Uterus (tissue), 4 donors: Measurements from ENCODE around the gene CHMP5. TPM values are rescaled to one million over a fixed set of nuclear protein-coding genes. Genes with fewer than 3 reads are reported as not detected.
A peak's percentile ranks its signal among the peaks of the same experiment; 100 is the strongest.

Source experiments
- DNase-seq, 2 donors: peaks; one replicate each; pipeline ENCODE4 v3.0.0-alpha.2; 2019 to 2020
- H3K27ac ChIP-seq, 2 donors: fragments of 200-600 bp; sonication (generic); 1 replicate in 1 of 2; 2 replicates in 1 of 2; pipeline ENCODE4 v1.5.1; 2016 to 2018
- H3K27me3 ChIP-seq, 2 donors: fragments of 200-600 bp; sonication (generic); one replicate each; pipeline ENCODE4 v1.5.1; 2018 to 2019; ENCODE audit warnings: control low read depth in 1 of 2
- H3K36me3 ChIP-seq, 2 donors: fragments of 200-600 bp; sonication (generic); one replicate each; pipeline ENCODE4 v1.5.1; 2019; ENCODE audit warnings: control low read depth in 1 of 2
- H3K4me1 ChIP-seq, 2 donors: fragments of 200-600 bp; sonication (generic); one replicate each; pipeline ENCODE4 v1.5.1; 2018 to 2019; ENCODE audit warnings: control low read depth in 1 of 2
- H3K4me3 ChIP-seq, 2 donors: fragments of 200-600 bp; sonication (generic); 1 replicate in 1 of 2; 2 replicates in 1 of 2; pipeline ENCODE4 v1.5.1; 2018 to 2019; ENCODE audit warnings: mild to moderate bottlenecking in 1 of 2
- H3K9me3 ChIP-seq, 2 donors: fragments of 200-600 bp; sonication (generic); one replicate each; pipeline ENCODE4 v1.5.1; 2019; ENCODE audit warnings: control low read depth in 1 of 2
- POLR2A ChIP-seq, 2 donors: fragments of 450-650 bp; IDR thresholded peaks; one replicate each; pipeline ENCODE4 v1.6.1; 2016; ENCODE audit warnings: antibody characterized with exemption in 2 of 2, mild to moderate bottlenecking in 1 of 2, moderate library complexity in 1 of 2
- intact Hi-C: fragments of 100-400 bp; cut with DNase I; formaldehyde crosslinking; loops from one replicate; pipeline ENCODE4 v1.15.1; 2023; ENCODE audit warnings: low total_unique reads
- total RNA-seq, 4 donors: library from RNA; depleted of rRNA in 3 of 4; stranded (reverse); fragments of >200 nt in 3 of 4; gene quantifications; one replicate each; pipeline versions ENCODE4 v1.1.0 to v1.2.4, GENCODE V29; 2014 to 2023
- TF ChIP-seq, protein P1 (sequence below), 4 experiments: fragments of 200-600 bp in 2 of 4; fragments of 450-650 bp in 2 of 4; sonication (generic) in 2 of 4; IDR thresholded peaks; one replicate each; pipeline ENCODE4 v1.5.1; 2016 to 2019; ENCODE audit warnings: antibody characterized with exemption in 4 of 4, mild to moderate bottlenecking in 2 of 4, moderate library complexity in 1 of 4
- donor health status: DM: yes; HTN: yes; CAD: no.

The CHMP5 gene
- total RNA-seq = 10 to 100 TPM; 53.5 to 91.7 (median 61.7) TPM

- H3K27ac ChIP-seq = peak within 1 kb of the TSS; percentile 91
- H3K4me1 ChIP-seq = peaks cover 9 to 13% of the 10 kb centered on the region in 2 donors
- peak within 1 kb of the TSS; percentile 87 to 99 for H3K4me3 ChIP-seq
- no peaks in the 10 kb centered on the region for H3K9me3 ChIP-seq
- intact Hi-C loops = no loop called here
- H3K36me3 ChIP-seq = no peaks in the 10 kb centered on the region
- DNase-seq = peak; percentile 100
- TF ChIP-seq POLR2A (IDR thresholded peaks at IDR 0.05) = peak; percentile 73 to 84
- TF ChIP-seq, protein P1, sequence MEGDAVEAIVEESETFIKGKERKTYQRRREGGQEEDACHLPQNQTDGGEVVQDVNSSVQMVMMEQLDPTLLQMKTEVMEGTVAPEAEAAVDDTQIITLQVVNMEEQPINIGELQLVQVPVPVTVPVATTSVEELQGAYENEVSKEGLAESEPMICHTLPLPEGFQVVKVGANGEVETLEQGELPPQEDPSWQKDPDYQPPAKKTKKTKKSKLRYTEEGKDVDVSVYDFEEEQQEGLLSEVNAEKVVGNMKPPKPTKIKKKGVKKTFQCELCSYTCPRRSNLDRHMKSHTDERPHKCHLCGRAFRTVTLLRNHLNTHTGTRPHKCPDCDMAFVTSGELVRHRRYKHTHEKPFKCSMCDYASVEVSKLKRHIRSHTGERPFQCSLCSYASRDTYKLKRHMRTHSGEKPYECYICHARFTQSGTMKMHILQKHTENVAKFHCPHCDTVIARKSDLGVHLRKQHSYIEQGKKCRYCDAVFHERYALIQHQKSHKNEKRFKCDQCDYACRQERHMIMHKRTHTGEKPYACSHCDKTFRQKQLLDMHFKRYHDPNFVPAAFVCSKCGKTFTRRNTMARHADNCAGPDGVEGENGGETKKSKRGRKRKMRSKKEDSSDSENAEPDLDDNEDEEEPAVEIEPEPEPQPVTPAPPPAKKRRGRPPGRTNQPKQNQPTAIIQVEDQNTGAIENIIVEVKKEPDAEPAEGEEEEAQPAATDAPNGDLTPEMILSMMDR (IDR thresholded peaks at IDR 0.05) = peak; percentile 33 to 48 (median 35)
- no peaks in the 10 kb centered on the region for H3K27me3 ChIP-seq
These were observed at the start of gene CHMP5, which contains the start of gene BAG1 for GRCh38 chr9:33264473-33265177. TSS of gene CHMP5 (plus strand) at chr9:33265049. CDS start at chr9:33265079, 30 bp downstream. TSS of gene BAG1 (minus strand) at chr9:33264708.

DNA sequence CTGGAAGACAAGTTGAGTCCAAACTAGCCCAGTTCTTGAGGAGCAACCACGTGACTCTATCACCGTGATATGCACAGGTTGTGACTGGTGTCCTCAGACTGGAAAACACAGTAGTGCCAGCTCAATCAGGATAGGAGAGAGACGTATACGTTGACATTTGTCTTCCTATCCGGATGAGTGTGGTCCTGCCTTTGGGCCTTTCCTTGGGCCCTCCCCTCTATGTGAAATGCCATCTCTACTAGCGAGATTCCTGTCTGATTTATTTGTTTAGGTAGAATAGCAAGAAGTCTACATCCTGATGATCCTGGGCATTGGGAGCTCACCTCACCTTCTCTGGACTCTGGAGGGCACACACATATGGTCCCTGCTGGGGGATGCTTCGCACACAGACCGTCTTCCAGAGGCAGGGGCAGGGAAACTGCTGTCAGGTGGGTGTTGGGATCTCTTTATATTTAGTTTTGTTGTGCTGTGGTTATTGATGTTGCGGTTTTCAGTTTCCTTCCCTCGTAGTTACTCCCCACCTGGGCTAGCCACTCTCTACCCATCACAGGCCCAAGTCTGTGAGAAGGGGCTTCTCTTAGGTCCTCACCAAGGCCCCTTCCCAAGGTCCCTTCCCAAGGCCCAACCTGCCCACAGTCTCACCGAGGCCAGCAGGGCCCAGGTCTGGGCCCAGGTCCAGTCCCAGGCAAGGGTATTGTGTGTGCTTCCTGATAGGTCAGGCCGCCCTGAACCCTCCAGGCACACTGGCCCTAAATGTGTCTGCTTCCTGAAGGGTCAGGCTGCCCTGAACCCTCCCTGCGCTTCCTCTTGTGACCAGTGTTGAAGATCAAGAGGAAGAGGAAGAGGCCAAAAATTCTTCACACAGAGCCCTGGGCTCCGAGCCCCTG is 43.9 kb upstream of the CHMP5 start:
- Histone ChIP-seq H3K36me3 (no peaks in the 10 kb centered on the region), H3K4me1 (peaks cover 0 to 5% of the 10 kb centered on the region in 2 donors), H3K9me3 (no peaks in the 10 kb centered on the region), H3K27me3 (no peaks in the 10 kb centered on the region), H3K4me3 (no peak overlapping the region), H3K27ac (no peak overlapping the region)
- no peak for DNase-seq
- no peak for TF ChIP-seq POLR2A (IDR thresholded peaks at IDR 0.05)
- TF ChIP-seq, protein P1 (IDR thresholded peaks at IDR 0.05) = peak in 1 of 4 experiments; percentile 9
- intact Hi-C loops = loop anchor here (5.0 kb wide), 1 partner anchor 139 kb away; no protein-coding TSS in a partner anchor

- no peaks in the 10 kb centered on the region for H3K9me3 ChIP-seq
- DNase-seq = no peak
- no peaks in the 10 kb centered on the region for H3K36me3 ChIP-seq
These were observed 43.3 kb upstream of the CHMP5 start for GRCh38 chr9:33221568-33221884.

GRCh38 chr9:33222031-33222430 is 42.8 kb upstream of the CHMP5 start:
- intact Hi-C loops = loop anchor here (5.0 kb wide), 1 partner anchor 140 kb away; no protein-coding TSS in a partner anchor
- Histone ChIP-seq H3K27ac (no peak overlapping the region), H3K36me3 (no peaks in the 10 kb centered on the region), H3K4me1 (peaks cover 0 to 5% of the 10 kb centered on the region in 2 donors), H3K27me3 (no peaks in the 10 kb centered on the region), H3K9me3 (no peaks in the 10 kb centered on the region), H3K4me3 (no peak overlapping the region)
- no peak for DNase-seq
- TF ChIP-seq, protein P1 (IDR thresholded peaks at IDR 0.05) = no peak
- no peak for TF ChIP-seq POLR2A (IDR thresholded peaks at IDR 0.05)

More at GRCh38 chr9:33221568-33221884, 43.3 kb upstream of the CHMP5 start:
- Histone ChIP-seq H3K27ac (no peak overlapping the region), H3K4me3 (no peak overlapping the region), H3K27me3 (no peaks in the 10 kb centered on the region), H3K4me1 (peaks cover 0 to 5% of the 10 kb centered on the region in 2 donors)
- intact Hi-C loops = loop anchor here (5.0 kb wide), 1 partner anchor 139 kb away; no protein-coding TSS in a partner anchor
- no peak for TF ChIP-seq POLR2A (IDR thresholded peaks at IDR 0.05)
- TF ChIP-seq, protein P1 (IDR thresholded peaks at IDR 0.05) = no peak
